Daoy (cell line): ENCODE measurements around the gene PLCXD1. TPM values are rescaled to one million over a fixed set of nuclear protein-coding genes. Genes with fewer than 3 reads are reported as not detected.
"Not testable (repeated sequence)": the region's sequence is repeated elsewhere in the genome, so short reads cannot be mapped to it uniquely, and the experiment has no call there.

Experiments used
- DNase-seq: peaks from one replicate; pipeline ENCODE4 v3.0.0-alpha.2; 2015; ENCODE audit warnings: low read depth
- total RNA-seq: library from RNA; depleted of rRNA; stranded (reverse); fragments of >200 nt; shearing (Covaris generic); gene quantifications from 2 replicates; pipeline ENCODE4 v1.2.3, GENCODE V29; 2014

Gene PLCXD1
- total RNA-seq, 1 experiment from 2014 or later, result 3.9 TPM

GRCh38 chrX:317424-318067 is 36.4 kb downstream of the PLCXD1 start:
- no peak for DNase-seq

GRCh38 chrX:318068-318738 is 37.0 kb downstream of the PLCXD1 start:
- DNase-seq, result peak; percentile 88

GRCh38 chrX:318739-319578 is 37.8 kb downstream of the PLCXD1 start, which contains the start of gene GTPBP6:
Gene GTPBP6 (minus strand): TSS chrX:318796. CDS start chrX:318787, 9 bp downstream.
- peak; percentile 98 for DNase-seq

DNA sequence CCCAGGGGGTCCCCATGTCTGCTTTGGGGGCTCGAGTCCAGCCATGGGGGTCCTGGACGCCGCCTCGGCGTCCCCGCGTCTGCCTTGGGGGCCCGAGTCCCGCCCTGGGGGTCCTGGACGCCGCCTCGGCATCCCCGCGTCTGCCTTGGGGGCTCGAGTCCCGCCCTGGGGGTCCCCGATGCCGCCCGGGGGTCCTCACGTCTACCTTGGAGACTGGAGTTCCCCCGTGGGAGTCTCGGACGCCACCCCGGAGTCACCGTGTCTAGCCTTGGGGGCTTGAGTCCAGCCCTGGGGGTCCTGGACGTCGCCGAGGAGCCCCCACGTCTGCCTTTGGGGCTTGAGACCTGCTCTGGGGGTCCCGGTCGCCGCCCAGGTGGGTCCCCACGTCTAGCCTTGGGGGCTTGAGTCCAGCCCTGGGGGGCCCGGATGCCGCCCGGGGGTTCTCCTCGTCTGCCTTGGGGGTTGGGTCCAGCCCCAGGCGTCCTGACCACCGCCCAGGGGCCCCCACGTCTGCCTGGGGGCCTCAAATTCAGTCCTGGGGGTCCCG is 38.5 kb downstream of the PLCXD1 start:
- no peak for DNase-seq

GRCh38 chrX:320126-320783 is 39.1 kb downstream of the PLCXD1 start:
- no peak for DNase-seq

GRCh38 chrX:323721-324628 is 42.8 kb downstream of the PLCXD1 start:
- peak; percentile 65 for DNase-seq

GRCh38 chrX:324664-325063 is 43.5 kb downstream of the PLCXD1 start:
- DNase-seq, result peak; percentile 55

- DNase-seq, result no peak
These were observed 46.5 kb downstream of the PLCXD1 start for GRCh38 chrX:327660-328126.

- DNase-seq, result no peak
These were observed 48.2 kb downstream of the PLCXD1 start for GRCh38 chrX:329291-329910.

DNA sequence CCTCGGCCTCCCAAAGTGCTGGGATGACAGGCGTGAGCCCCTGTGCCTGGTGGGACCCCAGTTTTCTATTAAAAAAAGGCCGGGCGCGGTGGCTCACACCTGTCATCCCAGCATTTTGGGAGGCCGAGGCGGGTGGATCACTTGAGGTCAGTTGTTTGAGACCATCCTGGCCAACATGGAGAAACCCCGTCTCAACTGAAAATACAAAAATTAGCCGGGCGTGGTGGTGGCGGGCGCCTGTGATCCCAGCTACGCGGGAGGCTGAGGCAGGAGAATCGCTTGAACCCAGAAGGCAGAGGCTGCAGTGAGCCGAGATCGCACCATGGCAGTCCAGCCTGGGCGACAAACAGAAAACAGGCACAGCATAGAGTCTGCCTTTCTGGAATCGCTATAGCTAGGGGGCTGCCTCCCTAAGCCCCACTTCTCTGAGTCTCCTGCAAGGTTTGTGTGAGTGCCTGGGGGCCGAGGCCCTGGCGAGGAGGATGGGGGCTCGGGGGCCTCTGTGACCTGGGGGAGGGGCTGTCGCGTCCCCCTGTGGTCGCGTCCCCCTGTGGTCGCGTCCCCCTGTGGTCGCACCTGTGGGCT is 49.1 kb downstream of the PLCXD1 start:
- DNase-seq, result not testable (repeated sequence)

DNA sequence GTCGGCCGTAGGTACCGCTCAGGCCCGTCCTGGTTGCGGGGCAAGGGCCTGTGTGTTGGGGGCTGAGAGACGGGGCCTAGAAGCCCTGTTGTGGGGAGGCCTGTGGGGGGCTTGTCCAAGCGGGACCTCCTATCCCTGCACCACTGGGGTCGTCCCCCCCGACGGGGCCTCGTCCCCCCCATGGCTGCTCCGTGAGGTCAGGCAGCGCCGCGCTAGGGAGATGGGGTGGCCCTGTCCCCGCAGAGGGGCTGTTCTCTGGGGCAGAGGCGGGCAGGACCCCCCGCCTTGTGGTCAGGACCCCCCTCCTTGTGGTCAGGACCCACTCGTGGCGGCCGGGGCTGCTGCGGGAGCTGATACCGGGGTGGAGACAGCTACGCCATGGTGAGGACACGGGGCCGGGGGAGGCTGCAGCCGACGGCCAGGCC is 49.6 kb downstream of the PLCXD1 start:
- DNase-seq, result no peak

GRCh38 chrX:331151-331824 is 50.1 kb downstream of the PLCXD1 start:
- peak; percentile 34 for DNase-seq

DNA sequence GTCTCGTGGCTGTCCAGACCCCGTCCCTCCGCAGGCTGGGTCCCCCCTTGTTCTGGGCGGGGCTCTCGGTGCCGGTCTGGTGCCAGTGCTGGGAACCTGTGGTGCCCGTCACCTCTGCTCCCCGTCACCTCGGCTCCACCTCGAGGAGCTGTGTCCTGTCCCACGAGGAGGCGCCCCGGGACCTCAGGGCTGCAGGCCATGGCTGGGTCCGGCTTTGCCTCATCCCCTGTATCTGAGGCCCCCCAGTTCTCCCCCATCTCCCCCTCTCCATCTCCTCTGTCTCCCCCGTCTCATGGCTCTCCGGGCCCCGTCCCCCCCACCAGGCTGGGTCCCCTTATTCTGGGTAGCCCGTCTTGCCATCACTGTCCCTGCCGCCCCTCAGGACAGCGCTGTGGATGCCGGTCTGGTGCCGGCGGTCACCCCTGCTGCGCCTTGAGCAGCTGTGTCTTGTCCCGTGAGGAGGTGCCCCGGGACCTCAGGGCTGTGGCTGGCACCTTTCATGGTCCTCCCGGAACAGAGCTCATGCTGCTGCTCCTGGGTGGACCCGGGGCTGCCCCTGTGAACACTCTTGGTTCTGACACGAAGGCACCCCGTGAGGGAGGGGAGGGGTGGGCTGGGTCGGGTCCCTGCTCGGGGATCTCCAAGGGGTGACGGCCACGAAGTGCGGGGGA is 50.8 kb downstream of the PLCXD1 start:
- no peak for DNase-seq

DNA sequence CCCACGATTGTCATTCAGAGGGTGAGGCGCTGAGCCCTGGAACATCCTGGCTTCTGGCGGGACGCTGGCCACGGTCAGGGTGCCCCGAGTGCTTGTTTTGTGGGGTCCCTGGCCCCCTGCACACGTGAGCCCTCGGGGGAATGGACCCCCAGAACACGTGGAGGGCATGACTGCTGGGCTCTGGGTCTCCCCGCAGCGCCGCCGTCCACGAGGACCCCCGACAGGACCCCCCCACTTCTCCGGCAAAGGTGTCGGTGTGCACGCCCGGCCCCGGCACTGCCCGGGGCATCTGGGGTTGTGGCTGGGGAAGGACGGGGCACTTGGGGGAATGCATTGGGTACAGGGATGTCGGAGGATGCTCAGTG is 51.3 kb downstream of the PLCXD1 start:
- DNase-seq, result no peak

GRCh38 chrX:332916-333610 is 51.9 kb downstream of the PLCXD1 start:
- DNase-seq, result no peak

GRCh38 chrX:333611-334311 is 52.6 kb downstream of the PLCXD1 start:
- DNase-seq, result no peak

- no peak for DNase-seq
These were observed 53.2 kb downstream of the PLCXD1 start for GRCh38 chrX:334331-334891.
